HG03280 (cell line): ENCODE measurements around the gene NSUN2.

Source experiments
- ATAC-seq: cut with Tn5 transposase; IDR thresholded peaks from one replicate; pipeline ENCODE4 v1.9.1; 2021; ENCODE audit warnings: mild to moderate bottlenecking, moderate library complexity; ENCODE audit not compliant: unreplicated experiment

Gene NSUN2

GRCh38 chr5:6567068-6567467, 65.8 kb downstream of the NSUN2 start:
- ATAC-seq = no peak

GRCh38 chr5:6565492-6565891, 67.4 kb downstream of the NSUN2 start:
- no peak for ATAC-seq

- ATAC-seq = no peak
These were observed 74.9 kb downstream of the NSUN2 start for GRCh38 chr5:6557807-6558575.

DNA sequence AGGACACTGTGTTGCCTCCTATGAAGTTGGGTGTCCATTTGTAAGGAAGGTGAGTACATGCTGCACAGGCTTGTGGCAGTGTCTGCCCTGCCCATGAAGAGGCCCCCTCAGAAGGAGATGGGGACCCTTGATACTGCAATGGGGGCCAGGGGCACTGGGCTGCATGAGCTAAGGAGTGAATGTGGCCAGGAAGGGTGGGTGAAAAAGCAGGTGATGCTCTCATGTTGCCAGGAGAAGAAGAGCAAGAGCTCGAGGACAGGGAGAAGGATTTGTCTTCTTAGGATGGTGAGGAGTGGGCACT, 76.1 kb downstream of the NSUN2 start:
- ATAC-seq = no peak

GRCh38 chr5:6556089-6556801, 76.6 kb downstream of the NSUN2 start:
- ATAC-seq = no peak

- ATAC-seq = no peak
These were observed 78.0 kb downstream of the NSUN2 start for GRCh38 chr5:6554812-6555211.

GRCh38 chr5:6553972-6554371, 78.9 kb downstream of the NSUN2 start:
- no peak for ATAC-seq

- no peak for ATAC-seq
These were observed 80.2 kb downstream of the NSUN2 start for GRCh38 chr5:6552612-6553011.

GRCh38 chr5:6551955-6552313, 80.9 kb downstream of the NSUN2 start:
- ATAC-seq = no peak

DNA sequence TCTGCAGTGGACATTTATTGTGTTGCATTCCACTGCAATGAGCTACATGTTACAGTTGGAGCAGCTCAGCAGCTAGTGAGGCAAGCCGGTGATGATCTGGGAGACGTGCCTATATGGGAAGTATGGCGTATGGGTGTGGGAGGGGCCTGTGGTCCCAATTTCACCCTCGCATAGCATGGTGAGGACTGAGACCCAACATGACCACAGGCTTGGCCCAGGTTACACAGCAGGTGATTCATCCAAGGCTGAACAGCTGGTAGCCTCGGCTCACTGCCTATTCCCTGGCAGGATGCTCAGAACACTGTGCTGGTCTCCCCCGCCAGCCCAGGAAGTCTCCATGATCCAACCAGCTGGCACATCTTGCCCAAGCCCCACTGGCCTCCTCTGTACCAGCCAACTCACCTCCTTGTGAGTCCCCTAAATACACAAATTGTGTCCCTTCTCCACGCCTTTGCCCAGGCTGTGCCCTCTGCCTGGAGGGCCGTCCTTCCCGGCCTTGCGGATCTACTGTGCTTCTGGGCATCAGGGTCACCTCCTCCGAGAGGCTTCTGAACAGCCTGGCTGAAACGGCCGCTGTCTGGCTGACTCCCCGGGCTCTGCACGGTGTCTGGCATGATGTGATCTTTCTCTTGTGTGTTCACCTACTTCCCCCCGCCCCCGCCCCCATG, 81.4 kb downstream of the NSUN2 start:
- no peak for ATAC-seq

- ATAC-seq = no peak
These were observed 82.2 kb downstream of the NSUN2 start for GRCh38 chr5:6550628-6551027.
